Immature natural killer cell (primary cell): ENCODE data around the gene NOXA1. TPM values are rescaled to one million over a fixed set of nuclear protein-coding genes. Genes with fewer than 3 reads are reported as not detected.
A peak's percentile ranks its signal among the peaks of the same experiment; 100 is the strongest.
"Not testable (repeated sequence)": the region's sequence is repeated elsewhere in the genome, so short reads cannot be mapped to it uniquely, and the experiment has no call there.

ENCODE experiments used
- DNase-seq, 3 donors: peaks; one replicate each; pipeline ENCODE4 v3.0.0; 2022; ENCODE audit warnings: mixed read lengths in 1 of 3
- H3K27ac Mint-ChIP-seq, 6 donors: one replicate each; pipeline ENCODE4 v1.8.0; 2020; ENCODE audit warnings: mixed read lengths in 6 of 6, mild to moderate bottlenecking in 5 of 6, inconsistent platforms in 4 of 6, moderate library complexity in 3 of 6
- H3K27me3 Mint-ChIP-seq, 3 donors: one replicate each; pipeline ENCODE4 v1.8.0; 2020 to 2021; ENCODE audit warnings: low read depth in 3 of 3, mild to moderate bottlenecking in 3 of 3, mixed read lengths in 3 of 3, moderate library complexity in 3 of 3, inconsistent platforms in 1 of 3
- H3K36me3 Mint-ChIP-seq, 3 donors: one replicate each; pipeline ENCODE4 v1.8.0; 2020; ENCODE audit warnings: mixed read lengths in 3 of 3, inconsistent platforms in 2 of 3, mild to moderate bottlenecking in 2 of 3
- H3K4me1 Mint-ChIP-seq, 2 donors: one replicate each; pipeline ENCODE4 v1.8.0; 2020; ENCODE audit warnings: inconsistent platforms in 2 of 2, mild to moderate bottlenecking in 2 of 2, mixed read lengths in 2 of 2, moderate library complexity in 1 of 2
- H3K4me3 Mint-ChIP-seq, 5 donors: one replicate each; pipeline ENCODE4 v1.8.0; 2020; ENCODE audit warnings: mild to moderate bottlenecking in 5 of 5, mixed read lengths in 5 of 5, inconsistent platforms in 3 of 5, moderate library complexity in 3 of 5
- H3K9me3 Mint-ChIP-seq, 6 donors: one replicate each; pipeline ENCODE4 v1.8.0; 2020; ENCODE audit warnings: mild to moderate bottlenecking in 6 of 6, mixed read lengths in 6 of 6, inconsistent platforms in 4 of 6, moderate library complexity in 3 of 6
- polyA plus RNA-seq, 3 donors: library from polyadenylated mRNA; unstranded; fragments of 300-500 nt; fragmentation: Illumina TruSeq; gene quantifications; one replicate each; pipeline ENCODE4 v1.2.3, GENCODE V29; 2021

The NOXA1 gene
- polyA plus RNA-seq, 3 donors from 2014 or later = 1.2 to 2.1 (median 1.4) TPM

GRCh38 chr9:137464291-137464999 lies 41.3 kb downstream of the NOXA1 start:
- H3K9me3 Mint-ChIP-seq = no peaks in the 10 kb centered on the region
- peak overlapping the region in 1 of 6 donors; percentile 74 for H3K27ac Mint-ChIP-seq
- peaks cover 12 to 27% of the 10 kb centered on the region in 2 donors for H3K4me1 Mint-ChIP-seq
- H3K27me3 Mint-ChIP-seq = peaks cover 10 to 11% (median 10%) of the 10 kb centered on the region in 3 donors
- no peak for DNase-seq
- peak overlapping the region in 1 of 5 donors; percentile 29 for H3K4me3 Mint-ChIP-seq
- H3K36me3 Mint-ChIP-seq = no peaks in the 10 kb centered on the region

GRCh38 chr9:137465000-137465719 lies 42.0 kb downstream of the NOXA1 start:
- Mint-ChIP-seq H3K9me3 (no peaks in the 10 kb centered on the region), H3K27ac (peak overlapping the region in 2 of 6 donors; percentile 22 to 53), H3K36me3 (no peaks in the 10 kb centered on the region), H3K4me1 (peaks cover 12 to 20% of the 10 kb centered on the region in 2 donors), H3K4me3 (no peak overlapping the region), H3K27me3 (peaks cover 10 to 11% (median 11%) of the 10 kb centered on the region in 3 donors)
- no peak for DNase-seq

GRCh38 chr9:137465720-137466388 lies 42.7 kb downstream of the NOXA1 start:
- H3K9me3 Mint-ChIP-seq = no peaks in the 10 kb centered on the region
- H3K27ac Mint-ChIP-seq = peak overlapping the region in 4 of 6 donors; percentile 52 to 71 (median 59)
- H3K4me3 Mint-ChIP-seq = no peak overlapping the region

DNA sequence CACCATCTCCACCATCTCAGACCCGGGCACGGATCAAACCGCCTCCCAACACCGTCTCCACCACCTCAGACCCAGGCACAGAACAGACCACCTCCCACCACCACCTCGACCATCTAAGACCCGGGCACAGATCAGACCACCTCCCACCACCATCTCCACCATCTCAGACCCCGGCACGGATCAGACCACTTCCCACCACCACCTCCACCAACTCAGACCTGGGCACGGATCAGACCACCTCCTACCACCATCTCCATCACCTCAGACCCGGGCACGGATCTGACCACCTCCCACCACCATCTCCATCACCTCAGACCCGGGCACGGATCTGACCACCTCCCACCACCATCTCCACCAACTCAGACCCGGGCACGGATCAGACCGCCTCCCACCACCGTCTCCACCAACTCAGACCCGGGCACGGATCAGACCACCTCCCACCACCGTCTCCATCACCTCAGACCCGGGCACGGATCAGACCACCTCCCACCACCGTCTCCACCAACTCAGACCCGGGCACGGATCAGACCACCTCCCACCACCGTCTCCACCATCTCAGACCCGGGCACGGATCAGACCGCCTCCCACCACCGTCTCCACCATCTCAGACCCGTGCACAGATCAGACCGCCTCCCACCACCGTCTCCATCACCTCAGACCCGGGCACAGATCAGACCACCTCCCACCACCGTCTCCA lies 43.3 kb downstream of the NOXA1 start:
- not testable (repeated sequence) for H3K36me3 Mint-ChIP-seq, DNase-seq, H3K9me3 Mint-ChIP-seq, H3K4me3 Mint-ChIP-seq
- Mint-ChIP-seq H3K27me3 (peaks cover 8 to 11% (median 10%) of the 10 kb centered on the region in 3 donors), H3K27ac (peak overlapping the region in 4 of 6 donors; percentile 25 to 79 (median 42)), H3K4me1 (peaks cover 14 to 21% of the 10 kb centered on the region in 2 donors)

More at GRCh38 chr9:137465720-137466388, 42.7 kb downstream of the NOXA1 start:
- peaks cover 10 to 11% (median 11%) of the 10 kb centered on the region in 3 donors for H3K27me3 Mint-ChIP-seq
- no peaks in the 10 kb centered on the region for H3K36me3 Mint-ChIP-seq
- no peak for DNase-seq
- peaks cover 18 to 19% of the 10 kb centered on the region in 2 donors for H3K4me1 Mint-ChIP-seq

GRCh38 chr9:137467161-137467581 lies 44.0 kb downstream of the NOXA1 start:
- Mint-ChIP-seq H3K9me3 (no peaks in the 10 kb centered on the region), H3K27me3 (peaks cover 2 to 6% (median 4%) of the 10 kb centered on the region in 3 donors), H3K27ac (peak overlapping the region in 2 of 6 donors; percentile 25 to 53), H3K36me3 (no peaks in the 10 kb centered on the region), H3K4me3 (no peak overlapping the region), H3K4me1 (peaks cover 11 to 21% of the 10 kb centered on the region in 2 donors)
- DNase-seq = no peak

GRCh38 chr9:137467896-137468295 lies 44.7 kb downstream of the NOXA1 start:
- no peak overlapping the region for H3K4me3 Mint-ChIP-seq
- peaks cover 7 to 21% of the 10 kb centered on the region in 2 donors for H3K4me1 Mint-ChIP-seq
- H3K9me3 Mint-ChIP-seq = no peaks in the 10 kb centered on the region
- peaks cover 2 to 6% (median 3%) of the 10 kb centered on the region in 3 donors for H3K27me3 Mint-ChIP-seq
- peak overlapping the region in 1 of 6 donors; percentile 24 for H3K27ac Mint-ChIP-seq
- no peaks in the 10 kb centered on the region for H3K36me3 Mint-ChIP-seq
- DNase-seq = no peak

DNA sequence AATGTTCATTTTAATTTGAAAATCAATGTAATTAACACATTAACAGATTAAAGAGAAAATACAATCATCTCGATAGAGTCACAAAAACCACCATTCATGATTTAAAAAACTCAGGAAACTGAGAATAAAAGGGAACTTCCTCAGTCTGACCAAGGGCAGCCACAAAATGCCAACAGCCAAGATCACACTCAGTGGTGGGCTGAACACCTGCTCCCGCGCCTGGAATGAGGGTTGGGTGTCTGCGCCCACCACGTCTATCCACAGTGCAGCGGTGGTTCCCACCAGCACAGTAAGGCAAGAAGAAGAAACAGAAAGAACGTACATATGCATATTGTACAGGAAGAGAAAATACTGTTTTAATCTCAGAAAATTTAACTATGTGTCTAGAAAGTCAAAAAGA lies 47.6 kb downstream of the NOXA1 start:
- Mint-ChIP-seq H3K9me3 (peaks cover 0 to 10% (median 4%) of the 10 kb centered on the region in 6 donors), H3K27ac (peak overlapping the region in 2 of 6 donors; percentile 4 to 24)
- peak; percentile 37 to 53 (median 52) for DNase-seq

DNA sequence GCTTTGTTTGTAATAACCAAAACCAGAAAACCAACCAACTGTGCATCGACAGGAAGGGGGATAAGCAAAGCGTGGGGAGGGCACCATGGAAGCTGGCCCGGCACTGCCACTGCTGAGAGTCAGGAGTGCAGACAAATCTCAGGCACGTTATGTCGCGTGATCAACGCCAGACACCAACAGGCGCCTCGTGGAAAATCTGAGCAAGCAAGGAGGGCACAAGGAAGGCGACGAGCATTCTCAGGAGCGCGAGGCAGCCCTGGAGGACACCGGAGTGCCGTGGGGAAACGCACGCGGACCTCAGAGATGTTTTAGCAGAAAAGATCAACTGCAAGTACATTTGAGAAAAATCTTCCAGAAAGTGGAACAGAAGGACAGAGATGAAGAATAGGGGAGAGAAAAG lies 51.1 kb downstream of the NOXA1 start:
- Mint-ChIP-seq H3K27me3 (peaks cover 0 to 4% (median 3%) of the 10 kb centered on the region in 3 donors), H3K4me1 (peaks cover 6 to 19% of the 10 kb centered on the region in 2 donors), H3K36me3 (peaks cover 3 to 11% (median 6%) of the 10 kb centered on the region in 3 donors), H3K9me3 (peaks cover 0 to 13% (median 6%) of the 10 kb centered on the region in 6 donors), H3K27ac (no peak overlapping the region), H3K4me3 (no peak overlapping the region)
- no peak for DNase-seq

More for the DNA sequence above, 47.6 kb downstream of the NOXA1 start:
- Mint-ChIP-seq H3K27me3 (peaks cover 2 to 8% (median 3%) of the 10 kb centered on the region in 3 donors), H3K36me3 (peaks cover 3 to 8% (median 3%) of the 10 kb centered on the region in 3 donors), H3K4me1 (peaks cover 6 to 21% of the 10 kb centered on the region in 2 donors), H3K4me3 (peak overlapping the region in 3 of 5 donors; percentile 0 to 47 (median 38))

DNA sequence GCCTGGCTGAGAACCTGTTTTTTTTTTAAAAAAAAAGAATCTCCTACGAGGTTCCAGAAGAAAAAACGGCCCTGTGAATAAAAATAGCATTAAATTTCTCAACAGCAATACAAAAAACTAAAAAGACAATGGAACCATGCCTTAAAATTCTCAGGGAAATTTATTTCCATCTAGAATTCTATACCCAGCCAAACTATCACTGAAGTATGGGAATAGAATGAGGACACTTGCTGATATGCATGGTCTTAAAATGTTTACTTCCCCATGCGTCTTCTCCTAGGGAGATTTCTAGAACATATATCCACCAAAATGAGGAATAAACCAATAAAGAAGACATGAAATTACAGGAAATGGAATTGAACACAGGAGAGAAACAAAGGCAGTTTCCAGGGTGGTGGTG lies 52.5 kb downstream of the NOXA1 start:
- Mint-ChIP-seq H3K9me3 (peaks cover 0 to 13% (median 6%) of the 10 kb centered on the region in 6 donors), H3K27ac (no peak overlapping the region), H3K36me3 (peaks cover 3 to 14% (median 6%) of the 10 kb centered on the region in 3 donors), H3K4me3 (no peak overlapping the region), H3K27me3 (peaks cover 0 to 3% (median 2%) of the 10 kb centered on the region in 3 donors), H3K4me1 (peaks cover 3 to 5% of the 10 kb centered on the region in 2 donors)
- DNase-seq = no peak

DNA sequence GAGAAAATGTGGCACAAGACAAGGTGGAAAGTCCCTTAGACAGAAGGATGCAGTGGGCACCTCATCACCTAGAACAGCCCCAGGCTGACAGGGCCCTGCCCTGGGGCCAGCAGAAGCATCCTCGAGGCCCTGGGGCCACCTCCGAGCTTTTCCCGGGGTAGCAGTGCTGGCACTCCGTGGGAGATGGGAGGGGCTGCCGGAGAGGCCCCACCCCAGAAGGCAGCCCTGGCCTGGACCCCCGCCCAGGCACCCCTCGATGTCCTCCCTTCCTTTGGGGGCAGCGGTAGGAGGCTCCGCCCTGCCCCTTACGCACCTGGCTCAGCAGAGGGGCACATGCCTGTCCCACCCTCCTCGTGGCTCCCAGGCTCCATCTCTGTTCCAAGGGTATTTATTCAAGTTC lies 53.7 kb downstream of the NOXA1 start:
- Mint-ChIP-seq H3K4me1 (peaks cover 0 to 7% of the 10 kb centered on the region in 2 donors), H3K27ac (peak overlapping the region in 1 of 6 donors; percentile 50), H3K27me3 (peaks cover 0 to 3% (median 2%) of the 10 kb centered on the region in 3 donors), H3K9me3 (peaks cover 0 to 13% (median 6%) of the 10 kb centered on the region in 6 donors), H3K36me3 (peaks cover 3 to 14% (median 6%) of the 10 kb centered on the region in 3 donors), H3K4me3 (no peak overlapping the region)
- DNase-seq = no peak

GRCh38 chr9:137477778-137478612 lies 54.8 kb downstream of the NOXA1 start:
- Mint-ChIP-seq H3K27ac (no peak overlapping the region), H3K4me1 (peaks cover 0 to 11% of the 10 kb centered on the region in 2 donors)

DNA sequence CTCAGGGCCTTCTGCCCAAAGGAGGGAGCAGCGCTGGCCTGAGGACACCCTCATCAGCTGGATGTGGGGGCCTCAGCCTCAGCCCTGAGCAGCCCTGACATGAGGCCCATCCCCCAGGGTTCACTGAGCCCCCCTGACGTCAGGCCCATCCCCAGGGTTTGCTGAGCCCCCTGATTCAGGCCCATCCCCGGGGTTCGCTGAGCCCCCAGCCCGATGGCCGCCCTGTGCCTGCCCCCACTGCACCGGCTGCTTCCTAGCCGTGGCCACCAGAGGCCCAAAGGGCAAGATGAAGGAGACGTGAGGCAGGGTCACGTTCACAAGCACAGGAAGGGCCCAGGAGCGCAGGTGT lies 55.4 kb downstream of the NOXA1 start:
- Mint-ChIP-seq H3K4me3 (no peak overlapping the region), H3K36me3 (peaks cover 3 to 14% (median 6%) of the 10 kb centered on the region in 3 donors), H3K9me3 (peaks cover 0 to 13% (median 5%) of the 10 kb centered on the region in 6 donors), H3K27me3 (peaks cover 0 to 3% (median 2%) of the 10 kb centered on the region in 3 donors), H3K4me1 (peaks cover 0 to 11% of the 10 kb centered on the region in 2 donors), H3K27ac (no peak overlapping the region)
- DNase-seq = no peak

More at GRCh38 chr9:137477778-137478612, 54.8 kb downstream of the NOXA1 start:
- Mint-ChIP-seq H3K4me3 (no peak overlapping the region), H3K27me3 (peaks cover 0 to 3% (median 2%) of the 10 kb centered on the region in 3 donors), H3K9me3 (peaks cover 0 to 13% (median 6%) of the 10 kb centered on the region in 6 donors), H3K36me3 (peaks cover 3 to 14% (median 6%) of the 10 kb centered on the region in 3 donors)
- no peak for DNase-seq
